PFSK-1 (cell line): Measurements from ENCODE around the gene NUDT4.

Experiments used
- POLR2AphosphoS5 ChIP-seq: IDR thresholded peaks from 2 replicates; pipeline ENCODE4 v1.6.1; 2012; ENCODE audit warnings: low read depth, mild to moderate bottlenecking, control low read depth, low read length, moderate library complexity
- REST ChIP-seq, 2 experiments: IDR thresholded peaks; 2 replicates each; pipeline versions ENCODE4 v1.6.1 to v1.8.0; 2011 to 2012; ENCODE audit warnings: low read depth in 2 of 2, low read length in 2 of 2, control low read depth in 1 of 2, inconsistent platforms in 1 of 2, mild to moderate bottlenecking in 1 of 2, moderate library complexity in 1 of 2; ENCODE audit not compliant: insufficient read depth in 1 of 2
- TAF1 ChIP-seq: IDR thresholded peaks from 2 replicates; pipeline ENCODE4 v1.6.1; 2012; ENCODE audit warnings: low read length, control low read depth, borderline replicate concordance; ENCODE audit not compliant: insufficient read depth

- TF ChIP-seq POLR2AphosphoS5, result no peak
- no peak for TF ChIP-seq TAF1
- no peak for TF ChIP-seq REST (IDR thresholded peaks at IDR 0.05; ENCODE audit: insufficient read depth in 1 of 2, low read depth in 2 of 2, low read length in 2 of 2)
Measured at GRCh38 chr12:93417967-93418480, 40.3 kb downstream of the NUDT4 start.
